B cell (primary cell): Measurements from ENCODE around the gene NR6A1. TPM values are rescaled to one million over a fixed set of nuclear protein-coding genes. Genes with fewer than 3 reads are reported as not detected.

Source experiments
- ATAC-seq: fragments of 200-7000 bp; cut with Tn5 transposase; one replicate; pipeline ENCODE4 v1.10.0; 2021; ENCODE audit warnings: low read depth, mild to moderate bottlenecking, moderate number of reproducible peaks, moderate library complexity
- CTCF ChIA-PET: fragments of 350-600 bp; sonication (Branson Sonifier 250); formaldehyde crosslinking; loops from one replicate; lab custom pipeline; 2021; ENCODE audit warnings: antibody characterized with exemption, inconsistent platforms; lab: Charles Lee
- POLR2A ChIA-PET: fragments of 350-600 bp; sonication (Branson Sonifier 250); formaldehyde crosslinking; loops from one replicate; lab custom pipeline; 2021; ENCODE audit warnings: antibody characterized with exemption; lab: Charles Lee
- DNase-seq: peaks from one replicate; pipeline ENCODE4 v3.0.0; 2013
- H2AFZ ChIP-seq: 2 replicates; pipeline ENCODE4 v1.6.1; 2012; ENCODE audit warnings: mild to moderate bottlenecking, low read depth, low read length; ENCODE audit not compliant: insufficient read depth, poor library complexity, severe bottlenecking
- H3K27ac ChIP-seq, 2 donors: 1 replicate in 1 of 2; 2 replicates in 1 of 2; pipeline ENCODE4 v1.5.1; 2012 to 2013; ENCODE audit warnings: low read length in 2 of 2, mild to moderate bottlenecking in 2 of 2, moderate library complexity in 1 of 2
- H3K27me3 ChIP-seq, 4 experiments: fragments of 200-600 bp in 1 of 4; sonication (generic) in 1 of 4; replicated peaks in 1 of 4; 1 replicate in 2 of 4; 2 replicates in 2 of 4; pipeline versions ENCODE4 v1.6.1 to v1.7.0; 2013 to 2016; ENCODE audit warnings: low read length in 3 of 4, mild to moderate bottlenecking in 2 of 4, mixed read lengths in 1 of 4, moderate library complexity in 1 of 4; ENCODE audit not compliant: insufficient read depth in 4 of 4, control insufficient read depth in 3 of 4; ENCODE audit errors: control extremely low read depth in 1 of 4
- H3K36me3 ChIP-seq, 2 experiments: replicated peaks in 1 of 2; 1 replicate in 1 of 2; 2 replicates in 1 of 2; pipeline versions ENCODE4 v1.6.1 to v1.7.1; 2013; ENCODE audit warnings: low read length in 1 of 2; ENCODE audit not compliant: insufficient read depth in 2 of 2, control insufficient read depth in 1 of 2; ENCODE audit errors: control extremely low read depth in 1 of 2, extremely low read depth in 1 of 2
- H3K4me1 ChIP-seq, 2 donors: fragments of 200-600 bp in 1 of 2; sonication (generic) in 1 of 2; 1 replicate in 1 of 2; 2 replicates in 1 of 2; pipeline versions ENCODE4 v1.5.1 to v1.6.1; 2013 to 2017; ENCODE audit warnings: low read length in 2 of 2; ENCODE audit not compliant: control insufficient read depth in 2 of 2, insufficient read depth in 2 of 2
- H3K4me2 ChIP-seq: replicated peaks from 2 replicates; pipeline ENCODE3; 2012; ENCODE audit warnings: mild to moderate bottlenecking, low read depth, low read length; ENCODE audit not compliant: poor library complexity, severe bottlenecking
- H3K4me3 ChIP-seq, 5 experiments: fragments of 200-600 bp in 1 of 5; sonication (generic) in 1 of 5; 1 replicate in 3 of 5; 2 replicates in 2 of 5; pipeline versions ENCODE4 v1.5.1 to v1.7.0; 2011 to 2016; ENCODE audit warnings: low read length in 4 of 5, mild to moderate bottlenecking in 4 of 5, low read depth in 2 of 5, control low read depth in 1 of 5, moderate library complexity in 1 of 5; ENCODE audit not compliant: insufficient read depth in 1 of 5; ENCODE audit errors: control extremely low read depth in 1 of 5, extremely low read depth in 1 of 5
- H3K79me2 ChIP-seq: fragments of 200-600 bp; sonication (generic); one replicate; pipeline ENCODE4 v1.6.0; 2016; ENCODE audit warnings: low read length; ENCODE audit not compliant: control insufficient read depth, insufficient read depth
- H3K9ac ChIP-seq: fragments of 200-600 bp; sonication (generic); 2 replicates; pipeline ENCODE4 v1.6.1; 2017; ENCODE audit warnings: mild to moderate bottlenecking, low read length, moderate library complexity
- H3K9me3 ChIP-seq, 3 donors: one replicate each; pipeline versions ENCODE4 v1.6.1 to v1.7.1; 2013; ENCODE audit warnings: low read length in 2 of 3; ENCODE audit not compliant: control insufficient read depth in 2 of 3, insufficient read depth in 1 of 3; ENCODE audit errors: control extremely low read depth in 1 of 3
- H4K20me1 ChIP-seq: 2 replicates; pipeline ENCODE4 v1.6.0; 2012; ENCODE audit warnings: mild to moderate bottlenecking, low read length; ENCODE audit not compliant: insufficient read depth, control insufficient read depth, poor library complexity, severe bottlenecking
- H3K27ac Mint-ChIP-seq: one replicate; pipeline ENCODE4 v1.8.0; 2021; ENCODE audit warnings: mixed read lengths
- H3K27me3 Mint-ChIP-seq: one replicate; pipeline ENCODE4 v1.8.0; 2021; ENCODE audit warnings: mixed read lengths
- H3K4me1 Mint-ChIP-seq: one replicate; pipeline ENCODE4 v1.8.0; 2021; ENCODE audit warnings: mixed read lengths
- H3K4me3 Mint-ChIP-seq: one replicate; pipeline ENCODE4 v1.8.0; 2021; ENCODE audit warnings: mixed read lengths
- H3K9me3 Mint-ChIP-seq: one replicate; pipeline ENCODE4 v1.8.0; 2022; ENCODE audit warnings: mixed read lengths; ENCODE audit not compliant: insufficient read depth
- CTCF ChIP-seq: fragments of 200-600 bp; IDR thresholded peaks from one replicate; pipeline ENCODE4 v1.8.0; 2022; ENCODE audit warnings: antibody characterized with exemption, mild to moderate bottlenecking
- EZH2 ChIP-seq: IDR thresholded peaks from 2 replicates; pipeline ENCODE4 v1.6.1; 2012; ENCODE audit warnings: borderline replicate concordance, low read depth, mild to moderate bottlenecking, moderate library complexity, low read length; ENCODE audit not compliant: insufficient read depth, poor library complexity, severe bottlenecking
- WGBS: methylation state at CpG from one replicate; pipeline ENCODE4 v1.1.5; 2013; ENCODE audit warnings: missing lambda C conversion rate; ENCODE audit not compliant: insufficient coverage; 5-methylcytosine and 5-hydroxymethylcytosine counted together
- intact Hi-C: fragments of 100-400 bp; cut with micrococcal nuclease; formaldehyde crosslinking; loops from one replicate; pipeline ENCODE4 v1.10.0; 2022
- polyA plus RNA-seq: library from polyadenylated mRNA; depleted of rRNA; stranded (reverse); fragments of >200 nt; gene quantifications from 2 replicates; pipeline ENCODE4 v1.2.3, GENCODE V29; 2012
- total RNA-seq, 2 donors: library from RNA; stranded (reverse); fragments of 120-200 nt in 1 of 2; gene quantifications; 1 replicate in 1 of 2; 2 replicates in 1 of 2; pipeline versions ENCODE4 v1.2.3 to v1.2.4, GENCODE V29; 2013 to 2022

NR6A1 gene
- total and polyA plus RNA-seq, 2 donors (not counting 1 experiment from before 2014, with no cell fraction given) = 0.09 to 0.67 TPM

DNA sequence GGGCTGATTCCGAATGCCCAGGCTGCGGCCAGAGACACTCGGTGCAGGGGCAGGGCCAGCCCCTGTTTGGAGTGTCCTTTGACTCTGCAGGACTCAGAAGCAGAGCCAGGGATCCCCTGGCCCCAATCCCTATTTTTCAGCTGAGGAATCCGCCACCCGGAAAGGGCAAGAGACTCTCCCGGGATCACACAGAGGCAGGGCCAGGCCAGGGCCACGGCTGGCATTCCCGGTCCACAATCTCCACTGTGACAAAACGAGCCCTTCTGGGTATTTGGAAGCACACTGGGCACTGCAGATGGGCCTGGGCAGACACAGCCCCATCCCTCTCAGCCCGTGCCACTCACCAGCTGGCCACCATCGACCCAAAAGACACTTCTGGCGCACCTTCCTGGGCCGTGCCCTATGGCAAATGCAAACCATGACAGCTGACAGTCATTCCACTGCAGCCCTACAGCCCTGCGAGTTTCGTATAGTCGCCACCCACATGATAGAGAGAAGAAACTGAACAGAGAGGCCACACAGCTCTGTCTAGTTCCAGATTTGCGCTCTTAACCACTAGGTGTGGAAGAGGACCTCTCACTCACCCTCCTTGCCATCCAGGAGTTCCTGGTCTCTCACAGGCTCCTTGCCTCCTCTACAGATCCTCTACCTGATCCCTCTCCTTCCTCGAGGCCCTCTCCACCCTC is 277.2 kb downstream of the NR6A1 start:
- Histone ChIP-seq H3K79me2 (no peaks in the 10 kb centered on the region), H3K9ac (no peak overlapping the region), H3K27ac (no peak overlapping the region), H3K36me3 (no peaks in the 10 kb centered on the region), H3K4me3 (no peak overlapping the region), H3K4me1 (peaks cover 0 to 6% of the 10 kb centered on the region in 2 donors), H3K27me3 (no peaks in the 10 kb centered on the region), H2AFZ (no peak overlapping the region), H3K4me2 (no peak overlapping the region), H4K20me1 (no peaks in the 10 kb centered on the region), H3K9me3 (no peaks in the 10 kb centered on the region)
- DNase-seq (no peak), ATAC-seq (no peak)
- H3K27ac Mint-ChIP-seq = no peak overlapping the region
- no peak overlapping the region for H3K4me3 Mint-ChIP-seq
- 82% methylated on average over 16 of the region's 18 CpGs for WGBS
- intact Hi-C loops = no loop called here
- TF ChIP-seq EZH2 (no peak), CTCF (no peak)
- H3K27me3 Mint-ChIP-seq = peaks cover 15% of the 10 kb centered on the region
- POLR2A ChIA-PET = no interaction called here
- CTCF ChIA-PET = no interaction called here
- peaks cover 7% of the 10 kb centered on the region for H3K4me1 Mint-ChIP-seq
- no peaks in the 10 kb centered on the region for H3K9me3 Mint-ChIP-seq

DNA sequence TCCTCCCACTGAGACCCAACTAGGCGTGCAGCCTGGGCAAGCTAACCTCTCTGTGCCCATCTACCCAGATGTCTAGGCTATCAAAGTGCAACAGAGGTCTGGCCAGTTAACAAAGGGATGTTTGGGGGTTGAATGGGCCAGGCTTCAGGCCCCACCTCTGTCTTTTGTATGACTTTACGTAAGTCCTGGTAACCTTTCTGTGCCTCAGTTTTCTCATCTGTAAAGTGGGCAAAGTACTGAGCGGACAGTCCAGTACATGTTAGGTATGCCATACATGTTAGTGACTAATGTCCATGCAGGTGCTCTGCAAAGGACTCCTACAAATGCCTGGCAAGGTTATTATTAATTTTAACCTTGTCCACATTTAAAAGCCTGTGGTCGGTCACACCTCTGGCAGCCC is 277.9 kb downstream of the NR6A1 start:
- Mint-ChIP-seq H3K27ac (no peak overlapping the region), H3K4me3 (no peak overlapping the region), H3K4me1 (peaks cover 7% of the 10 kb centered on the region), H3K27me3 (peaks cover 17% of the 10 kb centered on the region), H3K9me3 (no peaks in the 10 kb centered on the region)
- Histone ChIP-seq H3K4me2 (no peak overlapping the region), H3K9ac (no peak overlapping the region), H3K27me3 (no peaks in the 10 kb centered on the region), H4K20me1 (no peaks in the 10 kb centered on the region), H3K36me3 (no peaks in the 10 kb centered on the region), H3K9me3 (no peaks in the 10 kb centered on the region), H3K79me2 (no peaks in the 10 kb centered on the region), H3K4me1 (peaks cover 0 to 6% of the 10 kb centered on the region in 2 donors), H3K4me3 (no peak overlapping the region), H2AFZ (no peak overlapping the region), H3K27ac (no peak overlapping the region)
- ChIA-PET CTCF (no interaction called here), POLR2A (no interaction called here)
- DNase-seq = no peak
- TF ChIP-seq CTCF = no peak
- TF ChIP-seq EZH2 = no peak
- ATAC-seq = no peak
- WGBS = 94% methylated on average over 3 of the region's 4 CpGs
- intact Hi-C loops = no loop called here
